Adrenal gland (tissue), 5 donors: Measurements from ENCODE around the gene HOXB13.

Experiments
- POLR2A ChIP-seq, 2 donors: fragments of 450-650 bp; IDR thresholded peaks; one replicate each; pipeline ENCODE4 v1.6.1; 2017; ENCODE audit warnings: antibody characterized with exemption in 2 of 2, mild to moderate bottlenecking in 2 of 2, moderate library complexity in 1 of 2
- TF ChIP-seq, protein P1 (sequence below), 6 experiments: fragments of 450-650 bp in 4 of 6; fragments of 200-600 bp in 2 of 6; sonication (generic) in 1 of 6; IDR thresholded peaks; 1 replicate in 5 of 6; 2 replicates in 1 of 6; pipeline versions ENCODE4 v1.5.1 to v1.8.0; 2016 to 2021; ENCODE audit warnings: antibody characterized with exemption in 6 of 6, mild to moderate bottlenecking in 2 of 6, moderate library complexity in 1 of 6
- donor health status: DM: no; HTN: no; CAD: no.

DNA sequence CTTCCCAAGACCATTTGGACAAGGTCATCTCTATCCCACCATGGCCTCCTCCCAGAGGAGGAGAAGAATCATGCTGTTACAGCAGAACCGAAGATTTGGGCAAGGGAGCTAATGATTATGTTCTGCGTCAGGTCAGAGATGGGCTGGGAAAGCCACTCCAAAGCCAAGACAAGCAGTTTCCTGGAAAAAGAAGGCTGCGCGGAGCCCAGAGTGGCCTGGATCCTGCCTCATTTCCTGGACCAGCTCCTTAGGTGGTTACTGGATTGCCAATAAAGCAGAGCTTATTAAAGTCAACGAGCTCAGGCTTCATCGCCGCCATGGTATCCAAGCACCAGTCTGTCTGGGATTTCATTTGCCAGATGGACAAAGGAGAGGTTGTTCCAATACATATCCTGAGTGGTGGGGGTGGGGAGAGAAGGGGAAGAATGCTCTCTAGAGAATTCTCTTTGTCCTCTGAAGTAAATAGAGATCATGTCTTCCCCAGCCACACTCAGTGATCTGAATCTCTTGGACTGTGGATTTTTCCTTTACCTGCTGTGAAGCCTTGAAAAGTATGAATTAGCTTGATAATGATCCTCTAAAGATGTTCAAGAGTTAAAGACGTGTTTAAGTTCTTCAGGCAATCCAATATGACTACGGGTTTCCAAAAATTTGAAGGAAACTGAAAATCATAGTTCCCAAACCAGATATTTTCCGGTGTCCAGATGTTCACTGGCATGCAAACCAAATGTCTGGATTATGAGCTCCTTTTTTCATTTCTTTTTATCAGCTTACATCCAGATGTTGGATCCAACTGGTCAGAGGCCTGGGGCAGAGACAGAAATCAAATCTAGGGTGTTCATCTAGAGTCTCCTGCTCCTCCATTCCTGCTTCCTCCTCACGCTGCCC lies 23.9 kb downstream of the HOXB13 start:
- TF ChIP-seq, protein P1, sequence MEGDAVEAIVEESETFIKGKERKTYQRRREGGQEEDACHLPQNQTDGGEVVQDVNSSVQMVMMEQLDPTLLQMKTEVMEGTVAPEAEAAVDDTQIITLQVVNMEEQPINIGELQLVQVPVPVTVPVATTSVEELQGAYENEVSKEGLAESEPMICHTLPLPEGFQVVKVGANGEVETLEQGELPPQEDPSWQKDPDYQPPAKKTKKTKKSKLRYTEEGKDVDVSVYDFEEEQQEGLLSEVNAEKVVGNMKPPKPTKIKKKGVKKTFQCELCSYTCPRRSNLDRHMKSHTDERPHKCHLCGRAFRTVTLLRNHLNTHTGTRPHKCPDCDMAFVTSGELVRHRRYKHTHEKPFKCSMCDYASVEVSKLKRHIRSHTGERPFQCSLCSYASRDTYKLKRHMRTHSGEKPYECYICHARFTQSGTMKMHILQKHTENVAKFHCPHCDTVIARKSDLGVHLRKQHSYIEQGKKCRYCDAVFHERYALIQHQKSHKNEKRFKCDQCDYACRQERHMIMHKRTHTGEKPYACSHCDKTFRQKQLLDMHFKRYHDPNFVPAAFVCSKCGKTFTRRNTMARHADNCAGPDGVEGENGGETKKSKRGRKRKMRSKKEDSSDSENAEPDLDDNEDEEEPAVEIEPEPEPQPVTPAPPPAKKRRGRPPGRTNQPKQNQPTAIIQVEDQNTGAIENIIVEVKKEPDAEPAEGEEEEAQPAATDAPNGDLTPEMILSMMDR (IDR thresholded peaks at IDR 0.05), result no peak
- TF ChIP-seq POLR2A (IDR thresholded peaks at IDR 0.05), result no peak
